Body of pancreas (tissue), 4 donors: ENCODE measurements around the gene SLC19A1.

Experiments used
- CTCF ChIP-seq, 7 experiments: fragments of 450-650 bp in 4 of 7; fragments of 200-600 bp in 3 of 7; sonication (generic) in 3 of 7; IDR thresholded peaks; one replicate each; pipeline ENCODE4 v1.5.1; 2016 to 2019; ENCODE audit warnings: antibody characterized with exemption in 7 of 7
- POLR2A ChIP-seq, 3 donors: fragments of 450-650 bp; IDR thresholded peaks; one replicate each; pipeline ENCODE4 v1.6.1; 2016; ENCODE audit warnings: antibody characterized with exemption in 3 of 3, mild to moderate bottlenecking in 2 of 3

GRCh38 chr21:45497846-45498645, 44.2 kb downstream of the SLC19A1 start:
- TF ChIP-seq CTCF (IDR thresholded peaks at IDR 0.05) (no peak), POLR2A (IDR thresholded peaks at IDR 0.05) (no peak)
